ENCODE data around the gene GPR31. TPM values are rescaled to one million over a fixed set of nuclear protein-coding genes. Genes with fewer than 3 reads are reported as not detected.

GPR31 gene
- total and polyA plus RNA-seq, 2 experiments from 2014 or later: not detected

GRCh38 chr6:167122827-167123657 is 34.7 kb downstream of the GPR31 start, which contains the start of gene CCR6:
Gene CCR6 (plus strand): TSS chr6:167123096. CDS start chr6:167136135, 13,039 bp downstream.
- Histone ChIP-seq H3K4me2 (peak within 1 kb of the TSS; percentile 36), H3K4me1 (ENCODE audit: insufficient read depth) (peaks cover 17% of the 10 kb centered on the region), H4K20me1 (ENCODE audit: insufficient read depth, poor library complexity, severe bottlenecking) (no peaks in the 10 kb centered on the region), H3K79me2 (no peaks in the 10 kb centered on the region), H3K9me3 (ENCODE audit: low read depth) (no peaks in the 10 kb centered on the region), H2AFZ (no peak within 1 kb of the TSS), H3K36me3 (replicated peaks; ENCODE audit: insufficient read depth, low read depth) (no peaks in the 10 kb centered on the region), H3K27ac (peak within 1 kb of the TSS; percentile 67), H3K9me2 (replicated peaks; ENCODE audit: insufficient read depth) (no peaks in the 10 kb centered on the region), H3K27me3 (no peaks in the 10 kb centered on the region), H3K4me3 (no peak within 1 kb of the TSS)
- peak; percentile 46 for DNase-seq (ENCODE audit: low spot score)
- TF ChIP-seq EZH2 (IDR thresholded peaks at IDR 0.05; ENCODE audit: borderline replicate concordance): no peak
- TF ChIP-seq CTCF (IDR thresholded peaks at IDR 0.05; ENCODE audit: poor library complexity): no peak
- no peak for TF ChIP-seq EZH2phosphoT487 (IDR thresholded peaks at IDR 0.05; ENCODE audit: low read depth, severe bottlenecking, unreplicated experiment)
- 65% methylated on average over 8 of the region's 8 CpGs for WGBS (ENCODE audit: low lambda C conversion rate, missing lambda C conversion rate)

- Histone ChIP-seq H3K79me2 (no peaks in the 10 kb centered on the region), H3K4me2 (peak overlapping the region; percentile 36), H4K20me1 (ENCODE audit: insufficient read depth, poor library complexity, severe bottlenecking) (no peaks in the 10 kb centered on the region), H2AFZ (no peak overlapping the region), H3K27me3 (no peaks in the 10 kb centered on the region), H3K36me3 (replicated peaks; ENCODE audit: insufficient read depth, low read depth) (no peaks in the 10 kb centered on the region), H3K4me3 (no peak overlapping the region), H3K9me2 (replicated peaks; ENCODE audit: insufficient read depth) (no peaks in the 10 kb centered on the region), H3K9me3 (ENCODE audit: low read depth) (no peaks in the 10 kb centered on the region), H3K4me1 (ENCODE audit: insufficient read depth) (peaks cover 17% of the 10 kb centered on the region), H3K27ac (no peak overlapping the region)
- WGBS (ENCODE audit: low lambda C conversion rate, missing lambda C conversion rate): 88% methylated on average over 23 of the region's 23 CpGs
- DNase-seq (ENCODE audit: low spot score): no peak
- no peak for TF ChIP-seq CTCF (IDR thresholded peaks at IDR 0.05; ENCODE audit: poor library complexity)
- no peak for TF ChIP-seq EZH2phosphoT487 (IDR thresholded peaks at IDR 0.05; ENCODE audit: low read depth, severe bottlenecking, unreplicated experiment)
- no peak for TF ChIP-seq EZH2 (IDR thresholded peaks at IDR 0.05; ENCODE audit: borderline replicate concordance)
These were observed 35.5 kb downstream of the GPR31 start for GRCh38 chr6:167122041-167122826.

- H3K9me2 ChIP-seq (replicated peaks; ENCODE audit: insufficient read depth): no peaks in the 10 kb centered on the region
- H2AFZ ChIP-seq: no peak overlapping the region
- no peaks in the 10 kb centered on the region for H3K79me2 ChIP-seq
- H3K4me3 ChIP-seq: no peak overlapping the region
- no peaks in the 10 kb centered on the region for H3K36me3 ChIP-seq (replicated peaks; ENCODE audit: insufficient read depth, low read depth)
- TF ChIP-seq EZH2phosphoT487 (IDR thresholded peaks at IDR 0.05; ENCODE audit: low read depth, severe bottlenecking, unreplicated experiment) (no peak), CTCF (IDR thresholded peaks at IDR 0.05; ENCODE audit: poor library complexity) (no peak), EZH2 (IDR thresholded peaks at IDR 0.05; ENCODE audit: borderline replicate concordance) (no peak)
- 91% methylated on average over 8 of the region's 8 CpGs for WGBS (ENCODE audit: low lambda C conversion rate, missing lambda C conversion rate)
- DNase-seq (ENCODE audit: low spot score): no peak
- H3K4me2 ChIP-seq: no peak overlapping the region
- H4K20me1 ChIP-seq (ENCODE audit: insufficient read depth, poor library complexity, severe bottlenecking): no peaks in the 10 kb centered on the region
- H3K27me3 ChIP-seq: no peaks in the 10 kb centered on the region
- H3K4me1 ChIP-seq (ENCODE audit: insufficient read depth): peaks cover 20% of the 10 kb centered on the region
- H3K27ac ChIP-seq: no peak overlapping the region
- no peaks in the 10 kb centered on the region for H3K9me3 ChIP-seq (ENCODE audit: low read depth)
These were observed 36.4 kb downstream of the GPR31 start for GRCh38 chr6:167121335-167121841.
